K562 (cell line): ENCODE results near the gene XPC. TPM values are rescaled to one million over a fixed set of nuclear protein-coding genes. Genes with fewer than 3 reads are reported as not detected.

Experiments
- BRF1 ChIP-seq: IDR thresholded peaks from 3 replicates; pipeline ENCODE4 v1.6.1; 2011; ENCODE audit warnings: borderline replicate concordance, mild to moderate bottlenecking; ENCODE audit not compliant: insufficient read length; ENCODE audit errors: extremely low read depth
- ELF1 ChIP-seq: fragments of 200-800 bp; sonication (Bioruptor generic); IDR thresholded peaks from 2 replicates; pipeline ENCODE4 v1.6.1; 2016; ENCODE audit warnings: missing genetic modification characterization, missing compliant biosample characterization
- GTF2F1 ChIP-seq: IDR thresholded peaks from 2 replicates; pipeline ENCODE4 v1.6.1; 2011; ENCODE audit warnings: low read depth, low read length, improper control_type of control experiment
- HLTF ChIP-seq: fragments of 450-650 bp; IDR thresholded peaks from 2 replicates; pipeline ENCODE4 v1.6.1; 2016
- HNRNPUL1 ChIP-seq: fragments of 200-400 bp; formaldehyde crosslinking; IDR thresholded peaks from 2 replicates; pipeline ENCODE4 v1.6.1; 2017; ENCODE audit warnings: low read length
- MEF2A ChIP-seq: IDR thresholded peaks from 2 replicates; pipeline ENCODE4 v1.6.1; 2011; ENCODE audit warnings: low read depth, mild to moderate bottlenecking, low read length, moderate library complexity; ENCODE audit not compliant: control insufficient read depth
- PHF21A ChIP-seq: fragments of 450-650 bp; IDR thresholded peaks from 2 replicates; pipeline ENCODE4 v1.6.1; 2017; ENCODE audit warnings: low read depth, borderline replicate concordance
- PHF8 ChIP-seq: fragments of 200-600 bp; sonication (generic); IDR thresholded peaks from 2 replicates; pipeline ENCODE4 v1.6.1; 2012; ENCODE audit warnings: mixed run types, mild to moderate bottlenecking, inconsistent platforms, low read length, moderate library complexity, borderline replicate concordance
- PTTG1 ChIP-seq: fragments of 450-650 bp; IDR thresholded peaks from 2 replicates; pipeline ENCODE4 v1.6.1; 2016; ENCODE audit warnings: low read depth, mild to moderate bottlenecking, missing genetic modification characterization, missing compliant biosample characterization
- RFX7 ChIP-seq: fragments of 250-450 bp; sonication (Bioruptor Pico); IDR thresholded peaks from 2 replicates; pipeline ENCODE4 v1.5.1; 2021; ENCODE audit warnings: mild to moderate bottlenecking
- SMAD1 ChIP-seq: fragments of 150-350 bp; IDR thresholded peaks from 2 replicates; pipeline ENCODE4 v1.6.1; 2014; ENCODE audit warnings: low read length, low read depth; ENCODE audit not compliant: partially characterized antibody
- STAT6 ChIP-seq: sonication (generic); formaldehyde crosslinking; IDR thresholded peaks from 2 replicates; pipeline ENCODE4 v1.8.1; 2023; ENCODE audit warnings: mild to moderate bottlenecking, missing genetic modification reagents
- TCF3 ChIP-seq: sonication (generic); formaldehyde crosslinking; IDR thresholded peaks from 2 replicates; pipeline ENCODE4 v1.4.0; 2020; ENCODE audit warnings: mild to moderate bottlenecking, missing genetic modification reagents
- ZBTB33 ChIP-seq: sonication (generic); formaldehyde crosslinking; IDR thresholded peaks from 2 replicates; pipeline ENCODE4 v1.8.1; 2023; ENCODE audit warnings: mild to moderate bottlenecking, missing genetic modification reagents
- ZNF12 ChIP-seq: sonication (generic); formaldehyde crosslinking; IDR thresholded peaks from 2 replicates; pipeline ENCODE4 v1.4.0; 2020; ENCODE audit warnings: mild to moderate bottlenecking, missing genetic modification reagents
- ZNF263 ChIP-seq: sonication (generic); formaldehyde crosslinking; IDR thresholded peaks from 2 replicates; pipeline ENCODE4 v1.8.0; 2022; ENCODE audit warnings: mild to moderate bottlenecking, missing genetic modification reagents, borderline replicate concordance
- ZNF277 ChIP-seq: fragments of 250-450 bp; sonication (Bioruptor Pico); IDR thresholded peaks from 2 replicates; pipeline ENCODE4 v1.8.0; 2022; ENCODE audit warnings: inconsistent platforms, mild to moderate bottlenecking, moderate library complexity, borderline replicate concordance
- ZNF395 ChIP-seq: fragments of 200-800 bp; sonication (Bioruptor generic); IDR thresholded peaks from 2 replicates; pipeline ENCODE4 v1.6.1; 2017; ENCODE audit warnings: missing genetic modification characterization, missing compliant biosample characterization
- polyA plus RNA-seq, 8 experiments: library from polyadenylated mRNA; depleted of rRNA in 4 of 8; stranded (reverse) in 5 of 8; unstranded in 3 of 8; fragments of >200 nt; fragmentation: Nextera tagmentation in 2 of 8; fragmentation: Illumina TruSeq in 1 of 8; extraction: Ambion mirVana in 2 of 8; extraction: Trizol in 1 of 8; gene quantifications; 2 replicates each; pipeline versions ENCODE4 v1.2.1 to v1.2.3, GENCODE V29; 2011 to 2014; ENCODE audit warnings: inconsistent platforms in 1 of 8, missing spikeins in 1 of 8
- total RNA-seq, 7 experiments: library from RNA; depleted of rRNA in 6 of 7; stranded (reverse); fragments of >200 nt in 6 of 7; fragmentation: Illumina TruSeq in 2 of 7; extraction: Trizol in 2 of 7; gene quantifications; 2 replicates each; pipeline versions ENCODE4 v1.2.1 to v1.2.3, GENCODE V29; 2011 to 2021; ENCODE audit warnings: low replicate concordance in 1 of 7

The XPC gene
- total and polyA plus RNA-seq, 9 of the 15 experiments (the other 6 are each of a cell fraction or from before 2014, with no cell fraction given) = 3.8 to 54.7 (median 41.3) TPM

GRCh38 chr3:14206548-14207177 is 28.3 kb upstream of the XPC start (continued):
- TF ChIP-seq ZBTB33 (CRISPR knock-in tag) = peak; percentile 41; the same call in 1 of the 2 replicates
- no peak for TF ChIP-seq TCF3
- TF ChIP-seq ELF1 = no peak
- TF ChIP-seq STAT6 (CRISPR knock-in tag) = no peak
- no peak for TF ChIP-seq PTTG1 (tag)
- no peak for TF ChIP-seq GTF2F1
- TF ChIP-seq ZNF277 (CRISPR knock-in tag) = no peak
- TF ChIP-seq MEF2A = no peak
- no peak for TF ChIP-seq PHF8
- no peak for TF ChIP-seq ZNF263 (CRISPR knock-in tag)
- TF ChIP-seq PHF21A = no peak
- no peak for TF ChIP-seq ZNF12 (CRISPR knock-in tag)
- TF ChIP-seq RFX7 (CRISPR knock-in tag) = no peak
- no peak for TF ChIP-seq SMAD1
- no peak for TF ChIP-seq HNRNPUL1
- no peak for TF ChIP-seq HLTF
- TF ChIP-seq BRF1 = no peak
- TF ChIP-seq ZNF395 (CRISPR knock-in tag) = peak; percentile 69; the same call in 1 of the 2 replicates
